H1 (cell line): ENCODE results near the gene SLC16A5. TPM values are rescaled to one million over a fixed set of nuclear protein-coding genes. Genes with fewer than 3 reads are reported as not detected.

Experiments used
- CTCF ChIA-PET: fragments of 300-600 bp; sonication (Branson Sonifier 250); formaldehyde crosslinking; loops from one replicate; lab custom pipeline; 2021; ENCODE audit not compliant: partially characterized antibody; lab: Charles Lee
- POLR2A ChIA-PET: fragments of 300-600 bp; sonication (Branson Sonifier 250); formaldehyde crosslinking; loops from one replicate; lab custom pipeline; 2021; ENCODE audit warnings: inconsistent platforms; ENCODE audit not compliant: partially characterized antibody; lab: Charles Lee
- DNase-seq, 2 experiments: peaks; one replicate each; pipeline versions ENCODE4 v3.0.0 to v3.0.0-alpha.2; 2010 to 2022; ENCODE audit warnings: low spot score in 2 of 2, low read depth in 1 of 2, mixed read lengths in 1 of 2
- FAIRE-seq: peaks from 2 replicates; lab custom pipeline; 2011; peaks lifted over from hg19 to GRCh38; lab: Jason Lieb, UNC
- H2AFZ ChIP-seq: 2 replicates; pipeline ENCODE4 v1.8.1; 2012; ENCODE audit warnings: low read length, inconsistent platforms
- H2AK5ac ChIP-seq: 2 replicates; pipeline ENCODE4 v1.6.1; 2013; ENCODE audit warnings: low read depth, low read length
- H2BK120ac ChIP-seq: replicated peaks from 2 replicates; pipeline ENCODE3; 2013; ENCODE audit warnings: low read depth, low read length, inconsistent platforms
- H2BK12ac ChIP-seq: 2 replicates; pipeline ENCODE4 v1.6.1; 2013; ENCODE audit warnings: low read depth, low read length
- H2BK15ac ChIP-seq: 2 replicates; pipeline ENCODE4 v1.6.1; 2013; ENCODE audit warnings: low read length
- H2BK20ac ChIP-seq: 2 replicates; pipeline ENCODE4 v1.6.1; 2013; ENCODE audit warnings: low read length
- H2BK5ac ChIP-seq: 2 replicates; pipeline ENCODE4 v1.6.1; 2013; ENCODE audit warnings: low read depth, low read length
- H3K14ac ChIP-seq: 2 replicates; pipeline ENCODE4 v1.6.1; 2013; ENCODE audit warnings: inconsistent platforms; ENCODE audit not compliant: insufficient read length
- H3K18ac ChIP-seq: 2 replicates; pipeline ENCODE4 v1.6.1; 2013; ENCODE audit warnings: low read length; ENCODE audit errors: extremely low read depth
- H3K23ac ChIP-seq: 2 replicates; pipeline ENCODE4 v1.6.1; 2013; ENCODE audit warnings: inconsistent platforms; ENCODE audit not compliant: insufficient read length
- H3K23me2 ChIP-seq: 2 replicates; pipeline ENCODE4 v1.6.1; 2013; ENCODE audit warnings: low read depth, low read length
- H3K27ac ChIP-seq: 2 replicates; pipeline ENCODE4 v1.6.1; 2011; ENCODE audit warnings: low read depth, low read length, inconsistent platforms
- H3K27me3 ChIP-seq, 4 experiments: replicated peaks in 1 of 4; 1 replicate in 1 of 4; 2 replicates in 3 of 4; pipeline versions ENCODE4 v1.6.1 to v1.8.1; 2011 to 2013; ENCODE audit warnings: low read length in 3 of 4, mild to moderate bottlenecking in 3 of 4, inconsistent platforms in 2 of 4, mixed read lengths in 2 of 4, moderate library complexity in 1 of 4; ENCODE audit not compliant: control insufficient read depth in 3 of 4, insufficient read depth in 3 of 4; ENCODE audit errors: extremely low read depth in 1 of 4
- H3K36me3 ChIP-seq, 4 experiments: 2 replicates each; pipeline versions ENCODE4 v1.6.1 to v1.8.1; 2011 to 2013; ENCODE audit warnings: mild to moderate bottlenecking in 4 of 4, low read length in 3 of 4, moderate library complexity in 2 of 4, control low read depth in 1 of 4, inconsistent platforms in 1 of 4; ENCODE audit not compliant: insufficient read depth in 4 of 4, control insufficient read depth in 2 of 4
- H3K4ac ChIP-seq: replicated peaks from 2 replicates; pipeline ENCODE3; 2013; ENCODE audit warnings: low read length, low read depth, mixed read lengths, inconsistent platforms; ENCODE audit not compliant: insufficient read length
- H3K4me1 ChIP-seq, 4 experiments: replicated peaks in 1 of 4; 1 replicate in 1 of 4; 2 replicates in 3 of 4; pipeline versions ENCODE4 v1.6.1 to v1.8.1; 2011 to 2013; ENCODE audit warnings: low read length in 3 of 4, inconsistent platforms in 2 of 4, mixed read lengths in 1 of 4; ENCODE audit not compliant: insufficient read depth in 4 of 4, control insufficient read depth in 3 of 4
- H3K4me2 ChIP-seq, 2 experiments: 2 replicates each; pipeline versions ENCODE4 v1.6.1 to v1.8.1; 2011 to 2013; ENCODE audit warnings: low read depth in 2 of 2, low read length in 2 of 2, control low read depth in 1 of 2, inconsistent platforms in 1 of 2, mild to moderate bottlenecking in 1 of 2; ENCODE audit not compliant: insufficient read depth in 1 of 2
- H3K4me3 ChIP-seq, 4 experiments: fragments of 200-600, 300-600 bp in 1 of 4; sonication (generic), shearing (Covaris generic), sonication (Bioruptor Twin) in 1 of 4; 2 replicates each; pipeline versions ENCODE4 v1.5.1 to v1.8.1; 2011 to 2016; ENCODE audit warnings: low read length in 4 of 4, low read depth in 3 of 4, control low read depth in 2 of 4, inconsistent platforms in 2 of 4, mild to moderate bottlenecking in 2 of 4, mixed read lengths in 1 of 4, moderate library complexity in 1 of 4; ENCODE audit not compliant: insufficient read depth in 2 of 4; ENCODE audit errors: extremely low read depth in 1 of 4
- H3K56ac ChIP-seq: replicated peaks from 2 replicates; pipeline ENCODE3; 2013; ENCODE audit warnings: low read depth, mild to moderate bottlenecking, mixed read lengths, low read length, inconsistent platforms; ENCODE audit not compliant: insufficient read length
- H3K79me1 ChIP-seq: 2 replicates; pipeline ENCODE4 v1.6.1; 2013; ENCODE audit warnings: low read depth, low read length, control low read depth
- H3K79me2 ChIP-seq, 2 experiments: 2 replicates each; pipeline versions ENCODE4 v1.6.1 to v1.8.1; 2012 to 2013; ENCODE audit warnings: low read length in 2 of 2, mild to moderate bottlenecking in 2 of 2, inconsistent platforms in 1 of 2; ENCODE audit not compliant: insufficient read depth in 2 of 2, control insufficient read depth in 1 of 2
- H3K9ac ChIP-seq, 4 experiments: replicated peaks in 1 of 4; 1 replicate in 1 of 4; 2 replicates in 3 of 4; pipeline versions ENCODE4 v1.6.1 to v1.8.1; 2011 to 2013; ENCODE audit warnings: low read depth in 3 of 4, low read length in 3 of 4, control low read depth in 2 of 4, mild to moderate bottlenecking in 2 of 4, moderate library complexity in 2 of 4, inconsistent platforms in 1 of 4; ENCODE audit errors: extremely low read depth in 1 of 4
- H3K9me3 ChIP-seq, 2 experiments: 2 replicates each; pipeline versions ENCODE4 v1.6.1 to v1.8.1; 2012 to 2013; ENCODE audit warnings: mild to moderate bottlenecking in 2 of 2, moderate library complexity in 2 of 2, control low read depth in 1 of 2, inconsistent platforms in 1 of 2, low read depth in 1 of 2, low read length in 1 of 2, mixed read lengths in 1 of 2; ENCODE audit not compliant: insufficient read depth in 2 of 2
- H4K20me1 ChIP-seq, 2 experiments: replicated peaks in 1 of 2; 2 replicates each; pipeline versions ENCODE3 to v1.8.1; 2011 to 2013; ENCODE audit warnings: inconsistent platforms in 2 of 2, low read length in 2 of 2, mild to moderate bottlenecking in 1 of 2; ENCODE audit not compliant: insufficient read depth in 2 of 2, control insufficient read depth in 1 of 2
- H4K5ac ChIP-seq: 2 replicates; pipeline ENCODE4 v1.6.1; 2013; ENCODE audit warnings: low read length, low read depth, mixed read lengths, inconsistent platforms; ENCODE audit not compliant: insufficient read length
- H4K8ac ChIP-seq: 2 replicates; pipeline ENCODE4 v1.8.0; 2013; ENCODE audit warnings: mild to moderate bottlenecking, moderate library complexity, low read length, inconsistent platforms; ENCODE audit not compliant: insufficient read depth; ENCODE audit errors: extremely low read depth
- H4K91ac ChIP-seq: replicated peaks from 2 replicates; pipeline ENCODE3; 2013; ENCODE audit warnings: low read length, mixed read lengths, inconsistent platforms; ENCODE audit not compliant: insufficient read length
- BACH1 ChIP-seq: IDR thresholded peaks from 2 replicates; pipeline ENCODE4 v1.6.1; 2012; ENCODE audit warnings: low read length, improper control_type of control experiment
- CTBP2 ChIP-seq: IDR thresholded peaks from 2 replicates; pipeline ENCODE4 v1.7.0; 2011; ENCODE audit warnings: borderline replicate concordance, mild to moderate bottlenecking, moderate library complexity, mixed read lengths, low read length; ENCODE audit not compliant: insufficient read depth, insufficient read length
- KDM1A ChIP-seq: fragments of 200-600, 300-600 bp; sonication (generic); IDR thresholded peaks from 2 replicates; pipeline ENCODE4 v1.7.1; 2016; ENCODE audit warnings: mild to moderate bottlenecking, low read length, borderline replicate concordance
- RNF2 ChIP-seq: fragments of 200-900, 300-1000 bp; sonication (generic); IDR thresholded peaks from 2 replicates; pipeline ENCODE4 v1.7.1; 2016; ENCODE audit warnings: borderline replicate concordance, low read depth, mild to moderate bottlenecking, antibody characterized with exemption, low read length; ENCODE audit not compliant: poor library complexity, severe bottlenecking; ENCODE audit errors: missing control alignments
- SIN3A ChIP-seq, 2 experiments: IDR thresholded peaks in 1 of 2; conservative IDR thresholded peaks in 1 of 2; 2 replicates each; pipeline ENCODE4 v1.6.1; 2011 to 2012; ENCODE audit warnings: low read length in 2 of 2, improper control_type of control experiment in 1 of 2, low read depth in 1 of 2, mild to moderate bottlenecking in 1 of 2
- WGBS, 2 experiments: shearing (Covaris generic) in 1 of 2; methylation state at CpG; one replicate each; pipeline versions ENCODE4 v1.1.6 to v1.1.7; 2013 to 2015; ENCODE audit warnings: low lambda C conversion rate in 2 of 2, mixed read lengths in 2 of 2, inconsistent platforms in 1 of 2, low coverage in 1 of 2, missing lambda C conversion rate in 1 of 2; ENCODE audit not compliant: insufficient replicate concordance in 2 of 2, insufficient coverage in 1 of 2, insufficient read length in 1 of 2; ENCODE audit errors: extremely low coverage in 1 of 2, missing lambda C conversion rate in 1 of 2; 5-methylcytosine and 5-hydroxymethylcytosine counted together
- polyA plus RNA-seq, 7 experiments: library from polyadenylated mRNA; depleted of rRNA in 3 of 7; stranded (reverse) in 5 of 7; unstranded in 2 of 7; fragments of >200 nt in 5 of 7; fragments of 200-250 nt in 2 of 7; gene quantifications; 1 replicate in 5 of 7; 2 replicates in 1 of 7; 4 replicates in 1 of 7; pipeline versions ENCODE4 v1.2.1 to v1.2.3, GENCODE V29; 2011 to 2013; ENCODE audit warnings: missing spikeins in 2 of 7, mixed read lengths in 2 of 7
- total RNA-seq: library from RNA; stranded (reverse); fragmentation: NEBNext Ultra II Directional; extraction: Animal tissue kit (Norgen Biotek cat#: 25700); gene quantifications from 2 replicates; pipeline ENCODE4 v1.2.1, GENCODE V29; 2021
- TF ChIP-seq, protein P1 (sequence below): IDR thresholded peaks from 2 replicates; pipeline ENCODE4 v1.6.1; 2011; ENCODE audit warnings: low read length, improper control_type of control experiment
- TF ChIP-seq, protein P2 (sequence below): IDR thresholded peaks from 2 replicates; pipeline ENCODE4 v1.6.1; 2012; ENCODE audit warnings: inconsistent platforms
- TF ChIP-seq, protein P3 (sequence below), 3 experiments: IDR thresholded peaks; 1 replicate in 2 of 3; 2 replicates in 1 of 3; pipeline versions ENCODE4 v1.5.1 to v1.6.1; 2011; ENCODE audit warnings: low read length in 3 of 3, mild to moderate bottlenecking in 3 of 3, inconsistent platforms in 2 of 3, low read depth in 1 of 3, moderate library complexity in 1 of 3; ENCODE audit not compliant: insufficient read depth in 1 of 3; ENCODE audit errors: control extremely low read depth in 1 of 3

Gene SLC16A5
- total and polyA plus RNA-seq, 2 of the 8 experiments (the other 6 are each of a cell fraction or from before 2014, with no cell fraction given), result 17.1 to 34.7 TPM

DNA sequence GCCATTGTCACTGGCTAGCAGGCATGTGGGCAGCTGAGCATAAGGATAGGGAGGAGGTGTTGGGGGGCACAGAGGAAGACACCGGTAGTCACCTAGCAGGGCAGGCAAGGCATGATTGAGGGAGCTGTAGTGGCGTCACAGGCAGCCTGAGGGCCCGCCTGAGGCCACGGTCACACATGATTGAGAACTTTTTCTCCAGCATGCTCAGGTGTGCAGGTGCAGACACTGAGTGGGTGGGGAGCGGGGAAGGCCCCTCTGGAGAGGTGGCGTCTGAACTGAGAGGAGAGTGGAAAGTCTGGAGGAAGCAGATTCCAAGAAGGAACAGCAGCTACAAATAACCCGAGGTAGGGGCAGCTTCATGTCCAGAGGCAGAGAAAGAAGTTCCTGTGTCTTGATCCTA, 11.1 kb downstream of the SLC16A5 start:
- H4K5ac ChIP-seq, result no peak overlapping the region
- 82% methylated on average over 7 of the region's 7 CpGs; no CpG with 5 or more reads in 1 of the 2 experiments for WGBS, 2 experiments
- no peak overlapping the region for H2BK15ac ChIP-seq
- no peak overlapping the region for H2BK20ac ChIP-seq
- POLR2A ChIA-PET, result interaction anchor here (0.6 to 8.7 kb wide), 4 partner anchors 9 to 40 kb away, joined by 3 to 32 read pairs (median 4); partner anchors contain the start of gene SLC16A5
- H3K79me2 ChIP-seq, result no peaks in the 10 kb centered on the region
- H3K27me3 ChIP-seq, result no peaks in the 10 kb centered on the region
- no peak overlapping the region for H3K9ac ChIP-seq
- no peak overlapping the region for H4K8ac ChIP-seq
- H3K4me3 ChIP-seq, result no peak overlapping the region
- no peak for DNase-seq
- no peak overlapping the region for H3K56ac ChIP-seq
- no peak overlapping the region for H2BK120ac ChIP-seq
- H3K4me2 ChIP-seq, result no peak overlapping the region
- H3K36me3 ChIP-seq, result peaks cover 0 to 9% (median 4%) of the 10 kb centered on the region in 4 experiments; a peak in 5 of 8 replicates
- H3K14ac ChIP-seq, result no peak overlapping the region
- peaks cover 0 to 3% of the 10 kb centered on the region in 2 experiments; a peak in 2 of 4 replicates for H3K9me3 ChIP-seq
- H2BK12ac ChIP-seq, result no peak overlapping the region
- H2AFZ ChIP-seq, result no peak overlapping the region
- no peak overlapping the region for H3K18ac ChIP-seq
- H4K91ac ChIP-seq, result no peak overlapping the region
- no peak overlapping the region for H3K27ac ChIP-seq
- H2AK5ac ChIP-seq, result no peak overlapping the region
- no peak for FAIRE-seq
- H3K4me1 ChIP-seq, result peaks cover 0 to 3% (median 0%) of the 10 kb centered on the region in 4 experiments; a peak in 3 of 7 replicates
- H3K23me2 ChIP-seq, result no peaks in the 10 kb centered on the region
- no peak overlapping the region for H2BK5ac ChIP-seq
- CTCF ChIA-PET, result interaction anchor here (0.6 to 2.1 kb wide), 8 partner anchors 12 to 142 kb away, joined by 3 to 9 read pairs (median 4); partner anchors contain the start of genes NT5C and SLC16A5
- H4K20me1 ChIP-seq, result no peaks in the 10 kb centered on the region
- H3K23ac ChIP-seq, result no peak overlapping the region
- peaks cover 2% of the 10 kb centered on the region; the same call in 1 of the 2 replicates for H3K79me1 ChIP-seq
- no peak overlapping the region for H3K4ac ChIP-seq
- TF ChIP-seq RNF2 (no peak), KDM1A (no peak), CTBP2 (no peak), BACH1 (no peak), SIN3A (conservative IDR thresholded peaks at IDR 0.05 in 1 of 2, IDR thresholded peaks at IDR 0.05 in 1 of 2; ENCODE audit: low read depth in 1 of 2, low read length in 2 of 2) (no peak)
- TF ChIP-seq, protein P1, sequence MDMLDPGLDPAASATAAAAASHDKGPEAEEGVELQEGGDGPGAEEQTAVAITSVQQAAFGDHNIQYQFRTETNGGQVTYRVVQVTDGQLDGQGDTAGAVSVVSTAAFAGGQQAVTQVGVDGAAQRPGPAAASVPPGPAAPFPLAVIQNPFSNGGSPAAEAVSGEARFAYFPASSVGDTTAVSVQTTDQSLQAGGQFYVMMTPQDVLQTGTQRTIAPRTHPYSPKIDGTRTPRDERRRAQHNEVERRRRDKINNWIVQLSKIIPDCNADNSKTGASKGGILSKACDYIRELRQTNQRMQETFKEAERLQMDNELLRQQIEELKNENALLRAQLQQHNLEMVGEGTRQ, result no peak
- TF ChIP-seq, protein P2, sequence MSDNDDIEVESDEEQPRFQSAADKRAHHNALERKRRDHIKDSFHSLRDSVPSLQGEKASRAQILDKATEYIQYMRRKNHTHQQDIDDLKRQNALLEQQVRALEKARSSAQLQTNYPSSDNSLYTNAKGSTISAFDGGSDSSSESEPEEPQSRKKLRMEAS, result no peak
- TF ChIP-seq, protein P3, sequence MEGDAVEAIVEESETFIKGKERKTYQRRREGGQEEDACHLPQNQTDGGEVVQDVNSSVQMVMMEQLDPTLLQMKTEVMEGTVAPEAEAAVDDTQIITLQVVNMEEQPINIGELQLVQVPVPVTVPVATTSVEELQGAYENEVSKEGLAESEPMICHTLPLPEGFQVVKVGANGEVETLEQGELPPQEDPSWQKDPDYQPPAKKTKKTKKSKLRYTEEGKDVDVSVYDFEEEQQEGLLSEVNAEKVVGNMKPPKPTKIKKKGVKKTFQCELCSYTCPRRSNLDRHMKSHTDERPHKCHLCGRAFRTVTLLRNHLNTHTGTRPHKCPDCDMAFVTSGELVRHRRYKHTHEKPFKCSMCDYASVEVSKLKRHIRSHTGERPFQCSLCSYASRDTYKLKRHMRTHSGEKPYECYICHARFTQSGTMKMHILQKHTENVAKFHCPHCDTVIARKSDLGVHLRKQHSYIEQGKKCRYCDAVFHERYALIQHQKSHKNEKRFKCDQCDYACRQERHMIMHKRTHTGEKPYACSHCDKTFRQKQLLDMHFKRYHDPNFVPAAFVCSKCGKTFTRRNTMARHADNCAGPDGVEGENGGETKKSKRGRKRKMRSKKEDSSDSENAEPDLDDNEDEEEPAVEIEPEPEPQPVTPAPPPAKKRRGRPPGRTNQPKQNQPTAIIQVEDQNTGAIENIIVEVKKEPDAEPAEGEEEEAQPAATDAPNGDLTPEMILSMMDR (IDR thresholded peaks at IDR 0.05; ENCODE audit: control extremely low read depth in 1 of 3, insufficient read depth in 1 of 3, low read depth in 1 of 3, low read length in 3 of 3), result no peak
